Measurements from ENCODE around the gene RGS6.

DNA sequence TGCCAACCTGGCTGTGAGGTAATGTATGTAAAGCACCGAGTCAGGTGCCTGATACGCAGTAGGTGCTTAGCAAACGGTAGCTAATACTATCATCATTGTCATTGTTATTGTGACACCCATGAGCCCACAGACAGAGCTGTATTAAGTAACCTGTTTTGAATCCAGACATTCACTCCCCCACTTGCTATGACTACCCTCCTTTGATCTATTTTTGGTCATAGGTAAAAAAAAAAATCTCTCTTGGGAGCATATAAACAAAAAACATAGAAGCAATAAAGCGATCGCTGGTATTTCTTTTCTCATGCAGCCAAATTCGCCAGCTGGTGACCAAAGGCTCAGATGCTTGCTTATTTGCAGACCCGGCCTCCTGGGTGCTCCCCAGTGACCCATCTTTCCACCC is 631.4 kb downstream of the RGS6 start:
- TF ChIP-seq, protein P1, sequence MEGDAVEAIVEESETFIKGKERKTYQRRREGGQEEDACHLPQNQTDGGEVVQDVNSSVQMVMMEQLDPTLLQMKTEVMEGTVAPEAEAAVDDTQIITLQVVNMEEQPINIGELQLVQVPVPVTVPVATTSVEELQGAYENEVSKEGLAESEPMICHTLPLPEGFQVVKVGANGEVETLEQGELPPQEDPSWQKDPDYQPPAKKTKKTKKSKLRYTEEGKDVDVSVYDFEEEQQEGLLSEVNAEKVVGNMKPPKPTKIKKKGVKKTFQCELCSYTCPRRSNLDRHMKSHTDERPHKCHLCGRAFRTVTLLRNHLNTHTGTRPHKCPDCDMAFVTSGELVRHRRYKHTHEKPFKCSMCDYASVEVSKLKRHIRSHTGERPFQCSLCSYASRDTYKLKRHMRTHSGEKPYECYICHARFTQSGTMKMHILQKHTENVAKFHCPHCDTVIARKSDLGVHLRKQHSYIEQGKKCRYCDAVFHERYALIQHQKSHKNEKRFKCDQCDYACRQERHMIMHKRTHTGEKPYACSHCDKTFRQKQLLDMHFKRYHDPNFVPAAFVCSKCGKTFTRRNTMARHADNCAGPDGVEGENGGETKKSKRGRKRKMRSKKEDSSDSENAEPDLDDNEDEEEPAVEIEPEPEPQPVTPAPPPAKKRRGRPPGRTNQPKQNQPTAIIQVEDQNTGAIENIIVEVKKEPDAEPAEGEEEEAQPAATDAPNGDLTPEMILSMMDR (IDR thresholded peaks at IDR 0.05), result no peak
- TF ChIP-seq POLR2A (IDR thresholded peaks at IDR 0.05), result no peak
